HepG2 (cell line): ENCODE results near the gene FBXO10. TPM values are rescaled to one million over a fixed set of nuclear protein-coding genes. Genes with fewer than 3 reads are reported as not detected.

Experiments used
- CBFB ChIP-seq: sonication (generic); formaldehyde crosslinking; IDR thresholded peaks from 2 replicates; pipeline ENCODE4 v1.4.0; 2020; ENCODE audit warnings: missing genetic modification reagents
- ELF1 ChIP-seq: sonication (generic); formaldehyde crosslinking; IDR thresholded peaks from 2 replicates; pipeline ENCODE4 v1.4.0; 2020; ENCODE audit warnings: missing genetic modification reagents
- GRHL1 ChIP-seq: sonication (generic); formaldehyde crosslinking; conservative IDR thresholded peaks from 2 replicates; pipeline ENCODE4 v1.8.0; 2022; ENCODE audit warnings: missing genetic modification reagents
- NFRKB ChIP-seq: fragments of 450-650 bp; IDR thresholded peaks from 2 replicates; pipeline ENCODE4 v1.6.1; 2017
- PLSCR1 ChIP-seq: sonication (generic); formaldehyde crosslinking; IDR thresholded peaks from 2 replicates; pipeline ENCODE4 v1.5.0; 2020; ENCODE audit warnings: missing genetic modification reagents, mild to moderate bottlenecking, borderline replicate concordance
- TGIF2 ChIP-seq: IDR thresholded peaks from 2 replicates; pipeline ENCODE4 v1.6.1; 2016; ENCODE audit warnings: control low read depth, missing compliant biosample characterization
- TIGD3 ChIP-seq: sonication (generic); formaldehyde crosslinking; IDR thresholded peaks from 2 replicates; pipeline ENCODE4 v1.5.1; 2020; ENCODE audit warnings: mild to moderate bottlenecking, missing genetic modification reagents, borderline replicate concordance
- ZNF142 ChIP-seq: sonication (generic); formaldehyde crosslinking; IDR thresholded peaks from 2 replicates; pipeline ENCODE4 v1.4.0; 2020; ENCODE audit warnings: missing genetic modification reagents
- ZNF224 ChIP-seq: sonication (generic); formaldehyde crosslinking; IDR thresholded peaks from 2 replicates; pipeline ENCODE4 v1.5.0; 2020; ENCODE audit warnings: mild to moderate bottlenecking, missing genetic modification reagents
- ZNF367 ChIP-seq: sonication (generic); formaldehyde crosslinking; IDR thresholded peaks from 2 replicates; pipeline ENCODE4 v1.4.0; 2020; ENCODE audit warnings: missing genetic modification reagents, borderline replicate concordance
- ZNF788 ChIP-seq: sonication (generic); formaldehyde crosslinking; IDR thresholded peaks from 2 replicates; pipeline ENCODE4 v1.5.0; 2020; ENCODE audit warnings: mild to moderate bottlenecking, missing genetic modification reagents, borderline replicate concordance
- ZXDC ChIP-seq: sonication (generic); formaldehyde crosslinking; IDR thresholded peaks from 2 replicates; pipeline ENCODE4 v1.5.0; 2020; ENCODE audit warnings: mild to moderate bottlenecking, missing genetic modification reagents
- polyA plus RNA-seq, 8 experiments: library from polyadenylated mRNA; depleted of rRNA in 3 of 8; stranded (reverse) in 7 of 8; unstranded in 1 of 8; fragments of >200 nt; fragmentation: Illumina TruSeq in 4 of 8; extraction: Trizol in 4 of 8; gene quantifications; 2 replicates each; pipeline versions ENCODE4 v1.2.1 to v1.2.3, GENCODE V29; 2011 to 2016; ENCODE audit warnings: low read depth in 4 of 8, missing spikeins in 1 of 8, mixed read lengths in 1 of 8; ENCODE audit not compliant: insufficient read depth in 1 of 8
- total RNA-seq, 5 experiments: library from RNA; depleted of rRNA; stranded (reverse); fragments of >200 nt; fragmentation: Illumina TruSeq; extraction: Trizol; gene quantifications; 2 replicates each; pipeline ENCODE4 v1.2.3, GENCODE V29; 2016; ENCODE audit warnings: low read depth in 1 of 5
- TF ChIP-seq, protein P1 (sequence below): sonication (generic); formaldehyde crosslinking; IDR thresholded peaks from 2 replicates; pipeline ENCODE4 v1.8.1; 2023; ENCODE audit warnings: missing genetic modification reagents, mild to moderate bottlenecking, borderline replicate concordance

FBXO10 gene
- total and polyA plus RNA-seq, 2 of the 13 experiments (the other 11 are each of a cell fraction or from before 2014, with no cell fraction given): 3.1 to 5.1 TPM

DNA sequence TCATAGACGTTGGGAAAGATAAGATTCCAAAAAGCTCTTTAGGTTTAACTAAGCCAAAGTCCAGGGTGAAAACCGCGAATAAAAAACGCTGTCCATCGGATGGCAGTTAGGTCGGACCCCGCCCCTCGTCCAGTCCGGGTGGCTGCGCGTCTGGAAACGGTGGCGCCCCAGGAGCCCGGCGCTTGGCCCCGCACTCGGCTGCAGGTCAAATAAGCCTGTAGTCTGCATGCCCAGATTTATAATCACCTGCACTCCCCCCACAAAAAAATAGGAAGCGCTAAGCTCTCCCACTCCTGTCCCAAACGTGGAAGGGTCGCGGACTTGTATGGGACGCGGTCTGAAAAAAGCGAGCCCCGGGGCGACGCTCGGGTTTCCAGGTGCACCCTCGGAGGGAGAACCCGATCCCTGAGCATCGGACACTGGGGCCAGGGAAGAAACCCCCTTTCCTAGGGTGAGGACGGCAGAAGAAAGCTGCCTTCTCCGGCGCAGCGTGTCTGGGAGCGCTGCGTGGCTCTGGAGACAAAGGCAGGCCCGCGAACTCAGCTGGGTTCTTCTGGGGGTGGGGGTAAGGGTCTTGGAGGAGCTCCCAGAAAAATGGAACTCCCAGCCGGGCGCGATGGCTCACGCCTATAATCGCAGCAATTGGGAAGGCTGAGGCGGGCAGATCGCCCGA, 110.0 kb downstream of the FBXO10 start (continued):
- TF ChIP-seq ZNF142 (no peak), GRHL1 (CRISPR knock-in tag) (no peak), TGIF2 (CRISPR knock-in tag) (no peak), PLSCR1 (no peak), ZNF224 (CRISPR knock-in tag) (peak; percentile 88), ZXDC (CRISPR knock-in tag) (no peak), ELF1 (no peak), CBFB (CRISPR knock-in tag) (no peak), ZNF788 (CRISPR knock-in tag) (0 out of 2 replicates have a peak, but pooled peaks have one; percentile 16), NFRKB (no peak), TIGD3 (CRISPR knock-in tag) (no peak), ZNF367 (CRISPR knock-in tag) (no peak)
- TF ChIP-seq, protein P1, sequence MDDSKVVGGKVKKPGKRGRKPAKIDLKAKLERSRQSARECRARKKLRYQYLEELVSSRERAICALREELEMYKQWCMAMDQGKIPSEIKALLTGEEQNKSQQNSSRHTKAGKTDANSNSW: no peak
